Thymus (tissue), 14 donors: ENCODE results near the gene SLIT2. TPM values are rescaled to one million over a fixed set of nuclear protein-coding genes. Genes with fewer than 3 reads are reported as not detected.

ENCODE experiments used
- DNase-seq, 9 donors: peaks; one replicate each; pipeline ENCODE4 v3.0.0-alpha.2; 2013; ENCODE audit warnings: low spot score in 9 of 9, low read depth in 6 of 9, missing footprints in 1 of 9
- H3K27ac ChIP-seq, 2 donors: one replicate each; pipeline ENCODE4 v1.5.1; 2013; ENCODE audit warnings: control low read depth in 1 of 2, low read depth in 1 of 2, low read length in 1 of 2, mild to moderate bottlenecking in 1 of 2, moderate library complexity in 1 of 2
- H3K27me3 ChIP-seq, 2 donors: one replicate each; pipeline ENCODE4 v1.5.1; 2013; ENCODE audit warnings: low read length in 1 of 2; ENCODE audit not compliant: control insufficient read depth in 2 of 2, insufficient read depth in 1 of 2
- H3K36me3 ChIP-seq, 2 donors: one replicate each; pipeline ENCODE4 v1.5.1; 2013; ENCODE audit warnings: low read length in 1 of 2, mild to moderate bottlenecking in 1 of 2, moderate library complexity in 1 of 2; ENCODE audit not compliant: control insufficient read depth in 2 of 2, insufficient read depth in 2 of 2
- H3K4me1 ChIP-seq, 2 donors: one replicate each; pipeline ENCODE4 v1.5.1; 2013; ENCODE audit warnings: low read length in 2 of 2; ENCODE audit not compliant: control insufficient read depth in 2 of 2, insufficient read depth in 2 of 2
- H3K4me3 ChIP-seq, 2 donors: one replicate each; pipeline ENCODE4 v1.5.1; 2013; ENCODE audit warnings: low read length in 2 of 2, control low read depth in 1 of 2, mild to moderate bottlenecking in 1 of 2
- H3K9me3 ChIP-seq, 2 donors: one replicate each; pipeline ENCODE4 v1.5.1; 2013; ENCODE audit warnings: low read length in 1 of 2, mild to moderate bottlenecking in 1 of 2; ENCODE audit not compliant: control insufficient read depth in 2 of 2, insufficient read depth in 1 of 2
- WGBS: extraction: QIAGEN DNeasy Blood & Tissue Kit; methylation state at CpG from one replicate; pipeline ENCODE4 v1.1.7; 2013; 5-methylcytosine and 5-hydroxymethylcytosine counted together
- long read RNA-seq, 10 donors: transcript quantifications; one replicate each; lab custom pipeline, GENCODE V29; 2026
- polyA plus RNA-seq: library from polyadenylated mRNA; stranded (reverse); fragments of 200-250 nt; gene quantifications from one replicate; pipeline ENCODE4 v1.2.3, GENCODE V29; 2013
- total RNA-seq: library from RNA; stranded (reverse); fragments of 120-200 nt; gene quantifications from one replicate; pipeline ENCODE4 v1.2.4, GENCODE V29; 2013
- donor health status: healthy.

The SLIT2 gene
- total RNA-seq: 2.8 TPM
- polyA plus RNA-seq: 1.6 TPM
- long read RNA-seq, donor 1: 0 reads
- long read RNA-seq, donor 2: 0 reads
- long read RNA-seq, donor 3: 0 reads
- long read RNA-seq, donor 4, partial matches to known transcripts: 0 of 1 reads
- long read RNA-seq, donor 4, other reads (novel, unspliced or antisense): 0 of 1 reads
- long read RNA-seq, donor 5: 0 reads
- long read RNA-seq, donor 6: 0 reads
- long read RNA-seq, donor 7: 0 reads
- long read RNA-seq, donor 8: 0 reads
- long read RNA-seq, donor 9: 0 reads
- long read RNA-seq, donor 10, partial matches to known transcripts: 5 of 5 reads
- long read RNA-seq, donor 10, other reads (novel, unspliced or antisense): 0 of 5 reads

- H3K36me3 ChIP-seq: no peaks in the 10 kb centered on the region
- WGBS: 1% methylated on average over 85 of the region's 85 CpGs
- H3K9me3 ChIP-seq: peaks cover 0 to 1% of the 10 kb centered on the region in 2 donors
- peak within 1 kb of the TSS; percentile 36 to 37 for H3K4me3 ChIP-seq
- no peak within 1 kb of the TSS for H3K27ac ChIP-seq
- DNase-seq: peak in 3 of 9 donors; percentile 26 to 45 (median 31)
- H3K4me1 ChIP-seq: peaks cover 0 to 8% of the 10 kb centered on the region in 2 donors
- H3K27me3 ChIP-seq: peaks cover 41 to 57% of the 10 kb centered on the region in 2 donors
Observed at GRCh38 chr4:20251796-20252655, at the start of gene SLIT2. Gene SLIT2, plus strand, starts transcription at chr4:20251905. Its CDS starts 1,911 bp downstream, at chr4:20253816.

DNA sequence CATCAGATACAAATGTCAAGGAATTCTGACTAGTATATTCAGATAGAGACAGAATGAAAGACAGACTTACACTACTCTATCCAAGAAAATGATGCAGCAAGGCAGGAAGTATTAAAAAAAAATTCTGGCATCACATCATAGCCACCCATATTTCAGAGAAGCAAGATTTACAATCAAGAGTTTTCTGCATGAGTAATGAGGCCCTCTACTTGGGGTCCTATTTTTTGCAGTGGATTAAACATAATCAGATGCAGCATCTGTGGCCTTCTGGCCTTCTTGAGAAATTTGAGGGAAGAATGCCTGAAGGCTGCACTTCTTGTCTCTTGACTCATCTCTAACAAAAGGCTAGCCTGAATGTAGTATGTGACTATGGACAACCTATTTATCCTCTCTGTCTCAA is 48.2 kb upstream of the SLIT2 start:
- no peaks in the 10 kb centered on the region for H3K27me3 ChIP-seq
- H3K9me3 ChIP-seq: no peaks in the 10 kb centered on the region
- no peak overlapping the region for H3K4me3 ChIP-seq
- H3K27ac ChIP-seq: no peak overlapping the region
- no peaks in the 10 kb centered on the region for H3K36me3 ChIP-seq
- no peak for DNase-seq
- H3K4me1 ChIP-seq: no peaks in the 10 kb centered on the region

- no peak for DNase-seq
- no peak overlapping the region for H3K27ac ChIP-seq
- H3K36me3 ChIP-seq: no peaks in the 10 kb centered on the region
- H3K9me3 ChIP-seq: no peaks in the 10 kb centered on the region
- H3K4me1 ChIP-seq: no peaks in the 10 kb centered on the region
- H3K27me3 ChIP-seq: no peaks in the 10 kb centered on the region
- no peak overlapping the region for H3K4me3 ChIP-seq
- WGBS: 0% methylated on average over 1 of the region's 1 CpG
Observed at GRCh38 chr4:20217521-20217920, 34.2 kb upstream of the SLIT2 start.

- Histone ChIP-seq H3K27ac (no peak overlapping the region), H3K9me3 (no peaks in the 10 kb centered on the region), H3K27me3 (no peaks in the 10 kb centered on the region), H3K4me1 (no peaks in the 10 kb centered on the region), H3K4me3 (no peak overlapping the region), H3K36me3 (no peaks in the 10 kb centered on the region)
- no peak for DNase-seq
- 84% methylated on average over 1 of the region's 1 CpG for WGBS
Observed at GRCh38 chr4:20217951-20218350, 33.8 kb upstream of the SLIT2 start.

- H3K27me3 ChIP-seq: no peaks in the 10 kb centered on the region
- no peak for DNase-seq
- no peaks in the 10 kb centered on the region for H3K9me3 ChIP-seq
- H3K27ac ChIP-seq: no peak overlapping the region
- H3K4me3 ChIP-seq: no peak overlapping the region
- H3K36me3 ChIP-seq: no peaks in the 10 kb centered on the region
- no peaks in the 10 kb centered on the region for H3K4me1 ChIP-seq
Observed at GRCh38 chr4:20219521-20219920, 32.2 kb upstream of the SLIT2 start.

GRCh38 chr4:20237894-20238537 is 13.7 kb upstream of the SLIT2 start:
- no peaks in the 10 kb centered on the region for H3K36me3 ChIP-seq
- H3K9me3 ChIP-seq: no peaks in the 10 kb centered on the region
- no peak overlapping the region for H3K27ac ChIP-seq
- WGBS: 96% methylated on average over 3 of the region's 3 CpGs
- no peak overlapping the region for H3K4me3 ChIP-seq
- no peaks in the 10 kb centered on the region for H3K4me1 ChIP-seq
- DNase-seq: no peak
- H3K27me3 ChIP-seq: no peaks in the 10 kb centered on the region

GRCh38 chr4:20248155-20248558 is 3.5 kb upstream of the SLIT2 start:
- peak in 1 of 9 donors; percentile 24 for DNase-seq
- 14% methylated on average over 3 of the region's 3 CpGs for WGBS
- H3K4me1 ChIP-seq: peaks cover 0 to 8% of the 10 kb centered on the region in 2 donors
- no peak overlapping the region for H3K4me3 ChIP-seq
- H3K9me3 ChIP-seq: no peaks in the 10 kb centered on the region
- no peak overlapping the region for H3K27ac ChIP-seq
- peaks cover 24 to 29% of the 10 kb centered on the region in 2 donors for H3K27me3 ChIP-seq
- H3K36me3 ChIP-seq: no peaks in the 10 kb centered on the region

GRCh38 chr4:20249333-20249732 is 2.4 kb upstream of the SLIT2 start:
- H3K27ac ChIP-seq: no peak overlapping the region
- no peaks in the 10 kb centered on the region for H3K36me3 ChIP-seq
- no peak overlapping the region for H3K4me3 ChIP-seq
- DNase-seq: no peak
- peaks cover 0 to 8% of the 10 kb centered on the region in 2 donors for H3K4me1 ChIP-seq
- 33% methylated on average over 2 of the region's 2 CpGs for WGBS
- H3K27me3 ChIP-seq: peaks cover 36 to 41% of the 10 kb centered on the region in 2 donors
- H3K9me3 ChIP-seq: peaks cover 0 to 1% of the 10 kb centered on the region in 2 donors
